SK-N-SH (cell line): ENCODE results near the gene VCAN.

Source experiments
- CTCF ChIP-seq: fragments of 200-600 bp; sonication (generic); IDR thresholded peaks from 2 replicates; pipeline ENCODE4 v1.6.1; 2017; ENCODE audit warnings: antibody characterized with exemption, mild to moderate bottlenecking, moderate library complexity
- EP300 ChIP-seq, 2 experiments: IDR thresholded peaks; 2 replicates each; pipeline versions ENCODE4 v1.4.0 to v1.6.1; 2012; ENCODE audit warnings: borderline replicate concordance in 1 of 2, low read depth in 1 of 2, low read length in 1 of 2
- FOSL2 ChIP-seq: IDR thresholded peaks from 2 replicates; pipeline ENCODE4 v1.4.0; 2012; ENCODE audit warnings: low read depth, mild to moderate bottlenecking, moderate library complexity, borderline replicate concordance
- FOXJ3 ChIP-seq: sonication (generic); formaldehyde crosslinking; IDR thresholded peaks from 2 replicates; pipeline ENCODE4 v1.5.1; 2020; ENCODE audit warnings: mild to moderate bottlenecking, missing genetic modification reagents
- GABPA ChIP-seq: IDR thresholded peaks from 2 replicates; pipeline ENCODE4 v1.4.0; 2012; ENCODE audit warnings: low read depth, mild to moderate bottlenecking
- JUND ChIP-seq: IDR thresholded peaks from 2 replicates; pipeline ENCODE4 v1.4.0; 2012
- MEF2A ChIP-seq: IDR thresholded peaks from 2 replicates; pipeline ENCODE4 v1.4.0; 2012; ENCODE audit warnings: low read depth, borderline replicate concordance
- MXI1 ChIP-seq: IDR thresholded peaks from 2 replicates; pipeline ENCODE4 v1.6.1; 2012; ENCODE audit warnings: mild to moderate bottlenecking, low read depth, low read length, improper control_type of control experiment
- POLR2AphosphoS5 ChIP-seq: IDR thresholded peaks from 2 replicates; pipeline ENCODE4 v1.6.1; 2012; ENCODE audit warnings: low read depth, low read length
- RCOR1 ChIP-seq: fragments of 150-350 bp; IDR thresholded peaks from 2 replicates; pipeline ENCODE4 v1.6.1; 2017; ENCODE audit warnings: antibody characterized with exemption, low read length
- SMC3 ChIP-seq: IDR thresholded peaks from 2 replicates; pipeline ENCODE4 v1.6.1; 2012; ENCODE audit warnings: low read depth, low read length, improper control_type of control experiment
- USF2 ChIP-seq: fragments of 150-350 bp; IDR thresholded peaks from 2 replicates; pipeline ENCODE4 v1.6.1; 2017; ENCODE audit warnings: antibody characterized with exemption, low read length, low read depth, borderline replicate concordance
- TF ChIP-seq, protein P1 (sequence below): IDR thresholded peaks from 2 replicates; pipeline ENCODE4 v1.4.0; 2012; ENCODE audit warnings: low read depth

- TF ChIP-seq CTCF (no peak), MEF2A (no peak), FOXJ3 (CRISPR knock-in tag) (no peak), MXI1 (no peak), POLR2AphosphoS5 (no peak), EP300 (IDR thresholded peaks at IDR 0.05; ENCODE audit: borderline replicate concordance in 1 of 2, low read depth in 1 of 2, low read length in 1 of 2) (no peak), SMC3 (no peak), FOSL2 (no peak), GABPA (no peak), USF2 (no peak), JUND (no peak), RCOR1 (no peak)
- TF ChIP-seq, protein P1, sequence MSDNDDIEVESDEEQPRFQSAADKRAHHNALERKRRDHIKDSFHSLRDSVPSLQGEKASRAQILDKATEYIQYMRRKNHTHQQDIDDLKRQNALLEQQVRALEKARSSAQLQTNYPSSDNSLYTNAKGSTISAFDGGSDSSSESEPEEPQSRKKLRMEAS, result no peak
Measured at GRCh38 chr5:83524345-83524744, 52.8 kb downstream of the VCAN start.
